Measurements from ENCODE around the gene DMAC2.
A peak's percentile ranks its signal among the peaks of the same experiment; 100 is the strongest.
"Not testable (repeated sequence)": the region's sequence is repeated elsewhere in the genome, so short reads cannot be mapped to it uniquely, and the experiment has no call there.

Gene DMAC2

DNA sequence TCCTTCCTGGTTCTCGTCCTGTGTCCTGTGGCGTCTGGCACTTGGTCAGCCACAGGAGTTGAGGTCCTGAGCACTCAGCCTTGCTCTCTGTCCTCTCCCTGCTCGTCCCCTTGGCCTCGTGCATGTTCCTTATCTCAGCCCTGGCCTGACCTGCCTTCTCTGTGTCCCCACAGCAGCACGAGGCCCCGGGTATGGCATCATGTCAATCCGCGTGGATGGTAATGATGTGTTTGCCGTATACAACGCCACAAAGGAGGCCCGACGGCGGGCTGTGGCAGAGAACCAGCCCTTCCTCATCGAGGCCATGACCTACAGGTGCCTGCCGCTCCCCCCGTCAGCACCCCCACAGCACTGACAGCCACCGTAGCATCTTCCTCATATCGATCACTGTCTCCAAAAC lies 17.3 kb downstream of the DMAC2 start:
- no peak for DNase-seq (ENCODE audit: low read depth)

DNA sequence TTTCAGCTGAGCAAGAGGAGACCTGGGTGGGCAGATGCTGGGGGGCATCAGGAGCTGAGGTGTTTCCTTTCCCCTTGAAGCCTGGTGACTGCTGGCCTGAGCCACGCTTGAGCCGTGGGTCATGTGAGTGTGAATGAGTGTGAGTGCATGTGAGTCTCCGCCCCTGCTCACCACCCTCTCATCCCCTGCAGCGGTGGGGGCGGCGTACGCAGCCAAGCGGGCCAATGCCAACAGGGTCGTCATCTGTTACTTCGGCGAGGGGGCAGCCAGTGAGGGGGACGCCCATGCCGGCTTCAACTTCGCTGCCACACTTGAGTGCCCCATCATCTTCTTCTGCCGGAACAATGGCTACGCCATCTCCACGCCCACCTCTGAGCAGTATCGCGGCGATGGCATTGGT lies 17.7 kb downstream of the DMAC2 start:
- no peak for DNase-seq (ENCODE audit: low read depth)

DNA sequence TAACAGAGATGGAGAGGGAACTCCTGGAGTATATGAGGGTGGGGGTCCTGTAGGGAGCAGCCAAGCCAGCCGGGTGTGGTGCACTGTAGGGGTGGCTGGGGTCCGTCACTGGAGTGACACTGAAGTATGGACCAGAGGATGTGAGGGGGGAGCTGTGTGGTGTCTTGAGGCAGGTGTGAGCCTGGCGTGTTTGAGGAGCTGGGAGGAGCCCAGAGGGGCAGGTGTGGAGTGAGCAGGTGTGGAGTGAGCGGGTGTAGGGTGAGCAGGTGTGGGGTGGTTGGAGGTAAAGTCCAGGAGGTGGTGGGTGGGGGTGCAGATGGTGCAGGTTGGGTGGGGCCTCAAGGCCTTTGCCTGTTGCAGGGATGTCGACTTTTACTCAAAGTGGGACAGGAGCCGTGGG lies 18.4 kb downstream of the DMAC2 start:
- DNase-seq (ENCODE audit: low read depth) = no peak

DNA sequence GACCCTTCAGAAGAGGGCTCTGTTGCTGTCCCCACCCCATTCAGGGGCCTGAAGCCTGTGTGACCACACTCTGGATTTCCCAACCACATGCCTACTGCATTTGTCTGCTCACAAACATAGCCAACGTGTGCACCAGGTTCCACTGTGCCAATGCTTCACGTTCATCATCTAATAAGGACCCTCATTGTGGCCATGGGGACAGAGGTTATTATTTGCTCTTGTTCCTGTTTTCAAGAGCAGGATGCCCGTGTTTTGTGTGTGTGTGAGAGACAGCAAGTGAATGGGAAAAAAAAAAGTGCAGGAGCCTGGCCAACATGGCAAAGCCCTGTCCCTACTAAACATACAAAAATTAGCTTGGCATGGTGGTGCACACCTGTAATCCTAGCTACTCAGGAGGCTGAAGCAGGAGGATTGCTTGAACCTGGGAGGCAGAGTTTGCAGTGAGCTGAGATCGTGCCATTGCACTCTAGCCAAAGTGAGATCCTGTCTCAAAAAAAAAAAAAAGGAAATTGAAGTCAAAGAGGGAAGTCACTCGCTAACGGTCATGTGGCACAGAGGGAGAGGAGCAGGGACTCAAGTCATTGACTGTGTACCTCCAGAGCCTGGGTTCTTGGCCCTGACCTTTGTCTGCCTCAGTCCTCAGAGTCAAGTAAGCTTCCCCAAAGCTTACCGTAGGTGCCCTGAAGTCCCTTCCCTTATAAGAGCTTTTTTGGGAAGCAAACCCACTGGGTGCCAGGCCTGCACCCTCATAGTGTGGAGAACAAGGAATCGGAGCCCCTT lies 19.4 kb downstream of the DMAC2 start:
- no peak for DNase-seq (ENCODE audit: low read depth)

DNA sequence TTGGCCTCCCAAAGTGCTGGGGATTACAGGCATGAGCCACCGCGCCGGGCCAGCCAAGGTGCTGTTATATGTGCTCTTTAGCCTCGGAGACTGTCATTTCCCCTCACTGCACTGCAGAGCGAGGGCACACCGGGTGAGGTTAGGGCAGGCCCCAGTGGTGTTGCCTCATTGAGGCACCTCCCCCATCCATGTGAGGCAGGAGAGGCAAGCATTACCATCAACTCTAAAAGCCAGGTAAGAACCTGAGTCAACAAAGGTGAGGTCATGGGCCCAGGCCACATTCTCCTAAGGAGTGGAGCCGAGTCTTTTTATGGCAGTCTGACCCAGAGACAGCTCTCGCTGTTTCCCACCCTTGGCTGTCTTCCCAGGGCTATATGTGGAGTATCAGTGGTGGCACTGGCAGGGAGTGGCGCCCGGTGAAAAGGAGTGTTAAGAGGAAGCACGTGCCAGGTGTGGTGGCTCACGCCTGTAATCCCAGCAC lies 23.5 kb downstream of the DMAC2 start:
- no peak for DNase-seq (ENCODE audit: low read depth)

DNA sequence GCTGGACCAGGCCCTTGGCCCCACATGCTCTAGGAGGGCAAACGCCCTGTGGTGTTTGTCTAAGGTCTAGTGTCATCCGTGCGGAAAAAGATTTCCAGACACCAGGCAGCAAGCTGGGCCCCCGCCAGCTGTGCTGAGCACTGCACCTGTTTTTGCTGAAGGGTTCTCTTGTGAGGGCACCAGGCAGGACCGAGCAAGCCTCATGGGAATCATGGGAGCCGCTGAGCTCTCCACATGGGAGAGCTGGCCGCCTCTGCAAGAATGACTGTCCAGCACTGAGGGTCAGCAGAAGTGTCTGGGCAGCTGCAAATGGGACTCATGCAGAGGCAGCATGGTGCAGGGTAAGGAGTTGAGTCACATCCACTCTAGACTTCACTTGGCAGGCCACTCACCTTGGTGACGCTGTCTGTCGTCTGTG lies 24.5 kb downstream of the DMAC2 start:
- DNase-seq (ENCODE audit: low read depth) = no peak

DNA sequence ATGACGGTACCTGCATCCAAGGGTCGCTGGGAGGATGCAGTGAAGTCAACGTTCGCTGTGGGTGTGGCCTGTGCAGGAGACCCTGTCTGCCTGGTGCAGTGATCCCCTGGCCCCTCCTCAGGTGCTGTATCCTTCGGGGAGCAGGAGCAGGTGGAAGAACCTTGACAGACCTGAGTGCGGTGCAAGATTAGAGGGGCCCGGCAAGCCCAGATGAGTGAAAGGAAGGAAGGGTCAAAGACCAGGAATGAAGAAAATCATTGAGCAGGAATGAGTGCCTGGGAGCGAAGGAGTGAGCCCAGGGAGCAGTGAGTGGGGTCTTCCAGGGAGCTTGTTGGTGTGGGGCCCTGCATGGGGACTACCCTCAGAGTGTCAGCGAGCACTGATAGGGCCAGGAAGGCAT lies 25.3 kb downstream of the DMAC2 start:
- no peak for DNase-seq (ENCODE audit: low read depth)

DNA sequence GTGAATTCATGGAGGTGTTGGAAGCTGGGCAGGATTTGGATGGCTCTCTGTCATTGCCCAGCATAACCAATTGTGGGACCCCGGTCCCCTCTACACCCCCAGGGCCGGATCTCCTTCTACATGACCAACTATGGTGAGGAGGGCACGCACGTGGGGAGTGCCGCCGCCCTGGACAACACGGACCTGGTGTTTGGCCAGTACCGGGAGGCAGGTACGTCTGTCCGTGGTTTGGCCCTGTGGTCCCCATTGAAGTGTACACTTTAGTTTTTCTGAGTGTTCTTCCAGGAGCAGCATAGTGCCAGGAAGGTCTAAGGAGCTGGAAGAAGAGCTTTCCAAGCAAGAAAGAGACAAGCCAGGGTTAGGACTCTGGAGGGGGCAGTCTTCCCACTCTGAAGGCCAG lies 25.8 kb downstream of the DMAC2 start:
- no peak for DNase-seq (ENCODE audit: low read depth)

DNA sequence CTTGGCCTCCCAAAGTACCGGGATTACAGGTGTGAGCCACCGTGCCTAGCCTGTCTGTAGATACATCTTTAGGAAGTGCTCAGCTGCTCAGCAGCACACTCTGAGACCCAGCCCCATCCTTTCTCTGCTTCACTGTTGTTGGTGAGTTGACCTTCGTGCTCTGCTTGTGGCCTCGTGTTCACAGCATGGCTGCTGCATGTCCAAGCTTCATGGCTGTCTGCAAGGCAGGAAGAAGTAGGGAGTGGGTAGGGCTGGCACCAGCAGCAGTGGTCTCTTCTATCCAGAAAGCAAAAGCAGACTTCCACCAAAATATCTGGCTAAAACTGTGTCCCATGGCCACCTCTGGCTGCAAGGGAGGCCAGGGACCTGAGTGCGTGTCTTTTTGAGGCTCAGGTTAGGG lies 26.8 kb downstream of the DMAC2 start:
- DNase-seq (ENCODE audit: low read depth) = no peak

DNA sequence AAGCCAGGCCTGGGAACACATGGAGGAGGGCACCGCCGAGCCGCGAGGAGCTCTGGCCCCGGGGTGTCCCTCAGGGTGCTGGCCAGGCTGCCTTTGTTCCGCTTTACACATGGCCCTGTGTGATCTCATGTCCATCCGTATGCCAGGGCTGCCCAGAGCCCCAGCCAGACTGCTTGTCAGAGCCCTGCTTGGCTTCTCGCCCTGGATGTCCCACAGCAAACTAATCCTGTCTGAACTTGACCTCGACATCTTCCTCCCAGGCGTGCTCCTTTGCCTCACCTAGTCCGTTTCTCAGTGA lies 27.8 kb downstream of the DMAC2 start:
- DNase-seq (ENCODE audit: low read depth) = no peak

DNA sequence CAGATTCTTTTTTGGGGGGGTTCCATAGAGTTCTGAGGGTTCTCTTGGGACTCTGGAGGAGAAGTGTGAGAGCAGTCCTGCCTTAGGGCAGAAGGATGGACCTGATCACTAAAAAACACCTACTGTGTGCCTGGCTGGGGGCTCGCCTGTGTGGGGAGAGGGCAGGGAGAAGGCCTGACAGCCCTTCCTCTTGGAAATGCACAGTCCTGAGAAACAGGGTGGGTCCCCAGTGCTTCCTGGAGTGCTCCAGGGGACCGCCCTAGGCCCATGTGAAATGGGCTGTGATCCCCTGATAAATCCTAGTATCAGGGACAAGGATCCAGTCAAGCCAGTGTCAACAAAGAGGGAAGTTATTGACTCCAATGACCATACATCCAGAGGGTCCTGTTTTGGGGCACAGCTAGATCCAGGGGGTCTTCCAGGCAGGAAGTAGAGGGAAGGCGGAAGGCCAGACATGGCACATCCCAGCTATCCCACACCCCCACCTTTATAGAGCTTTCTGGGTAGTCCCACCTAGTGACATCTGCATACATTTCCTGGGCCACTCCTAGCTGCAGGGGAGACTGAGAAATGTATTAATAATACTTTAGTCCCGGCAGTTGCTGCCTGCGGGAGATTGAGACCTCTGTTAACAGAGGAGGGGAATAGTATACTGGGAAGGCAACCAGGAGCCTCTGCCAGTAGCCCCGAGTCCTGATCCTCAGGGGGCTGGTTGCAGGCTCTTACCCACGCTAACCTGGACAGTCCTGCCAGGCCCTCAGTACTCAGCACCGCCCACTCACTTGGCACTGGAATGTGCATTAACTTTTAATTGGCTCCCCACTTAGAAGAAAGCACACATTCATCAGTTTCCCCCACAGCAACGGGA lies 28.4 kb downstream of the DMAC2 start:
- DNase-seq (ENCODE audit: low read depth) = no peak

DNA sequence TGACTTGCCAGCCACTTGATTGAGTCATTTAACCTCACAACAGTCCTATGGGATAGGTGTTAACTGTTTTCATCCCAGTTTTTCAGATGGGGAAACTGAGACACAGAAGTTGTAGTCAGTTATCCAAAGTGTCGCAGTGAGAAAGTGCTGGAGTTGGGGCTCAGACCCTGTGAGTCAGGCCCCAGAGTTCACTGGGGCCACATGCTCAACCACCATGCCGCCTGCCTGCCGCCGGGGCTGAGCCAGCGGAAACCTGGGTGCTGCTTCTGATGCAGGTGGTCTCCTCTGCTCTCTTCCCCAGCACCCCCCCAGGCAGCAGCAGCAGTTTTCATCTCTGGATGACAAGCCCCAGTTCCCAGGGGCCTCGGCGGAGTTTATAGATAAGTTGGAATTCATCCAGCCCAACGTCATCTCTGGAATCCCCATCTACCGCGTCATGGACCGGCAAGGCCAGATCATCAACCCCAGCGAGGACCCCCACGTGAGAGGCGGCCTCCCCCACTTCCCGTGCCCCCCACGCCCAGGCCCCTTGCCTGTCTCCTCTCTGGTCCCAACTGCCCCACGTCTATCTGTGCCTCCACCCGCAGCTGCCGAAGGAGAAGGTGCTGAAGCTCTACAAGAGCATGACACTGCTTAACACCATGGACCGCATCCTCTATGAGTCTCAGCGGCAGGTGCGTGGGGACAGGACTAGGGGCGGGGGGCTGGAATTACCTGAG lies 29.2 kb downstream of the DMAC2 start:
- DNase-seq (ENCODE audit: low read depth) = no peak

DNA sequence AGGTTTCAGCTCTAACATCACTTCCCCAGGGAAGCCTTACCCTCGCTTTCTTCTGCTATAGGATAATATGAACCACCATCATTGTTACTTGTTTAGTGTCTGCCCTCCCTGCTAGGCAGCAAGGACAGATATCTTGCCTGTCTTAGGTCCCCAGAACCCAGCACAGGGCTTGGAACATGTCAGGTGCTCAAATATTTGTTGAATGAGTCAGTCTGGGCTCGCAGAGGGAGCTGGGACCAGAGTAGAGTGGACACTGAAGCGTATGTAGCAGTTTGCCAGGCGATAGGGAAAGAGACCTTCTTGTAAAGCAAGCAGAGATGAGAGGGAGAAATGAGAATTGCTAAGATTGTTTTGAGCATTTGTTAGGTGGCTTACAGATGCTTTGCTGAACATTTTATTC lies 30.4 kb downstream of the DMAC2 start:
- peak; percentile 35 for DNase-seq (ENCODE audit: low read depth)

DNA sequence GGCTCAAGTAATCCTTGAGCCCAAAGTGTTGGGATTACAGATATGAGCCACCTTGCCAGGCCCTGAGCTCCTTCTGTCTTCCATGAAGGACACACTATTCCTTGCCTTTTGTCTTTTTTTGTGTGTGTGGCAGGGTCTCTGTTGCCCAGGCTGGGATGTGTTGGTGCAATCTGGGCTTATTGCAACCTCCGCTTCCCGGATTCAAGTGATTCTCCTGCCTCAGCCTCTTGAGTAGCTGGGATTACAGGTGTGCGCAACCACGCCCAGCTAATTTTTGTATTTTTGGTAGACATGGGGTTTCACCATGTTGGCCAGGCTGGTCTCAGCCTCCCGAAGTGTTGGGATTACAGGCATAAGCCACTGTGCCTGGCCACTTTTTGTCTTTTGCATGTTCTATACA lies 30.9 kb downstream of the DMAC2 start:
- DNase-seq (ENCODE audit: low read depth) = not testable (repeated sequence)

DNA sequence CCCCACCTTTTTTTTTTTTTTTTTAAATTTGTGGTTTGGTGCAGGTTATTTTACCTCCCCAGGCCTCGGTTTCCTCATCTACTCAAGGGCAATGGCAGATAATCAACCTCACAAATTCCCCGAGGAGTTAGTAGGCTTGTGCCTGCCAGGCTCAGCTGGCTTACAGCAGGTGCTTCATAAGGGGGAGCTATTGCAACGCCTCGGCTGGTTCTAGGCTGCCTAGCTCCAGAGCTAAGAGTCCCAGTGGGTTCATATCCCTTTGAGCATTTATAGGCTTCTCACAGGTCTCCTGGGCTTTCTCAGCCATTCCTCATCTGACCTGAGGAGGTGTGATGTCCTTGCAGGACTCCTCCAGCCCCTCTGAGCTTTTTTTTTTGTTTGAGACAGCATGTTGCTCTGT lies 31.5 kb downstream of the DMAC2 start:
- DNase-seq (ENCODE audit: low read depth) = no peak

DNA sequence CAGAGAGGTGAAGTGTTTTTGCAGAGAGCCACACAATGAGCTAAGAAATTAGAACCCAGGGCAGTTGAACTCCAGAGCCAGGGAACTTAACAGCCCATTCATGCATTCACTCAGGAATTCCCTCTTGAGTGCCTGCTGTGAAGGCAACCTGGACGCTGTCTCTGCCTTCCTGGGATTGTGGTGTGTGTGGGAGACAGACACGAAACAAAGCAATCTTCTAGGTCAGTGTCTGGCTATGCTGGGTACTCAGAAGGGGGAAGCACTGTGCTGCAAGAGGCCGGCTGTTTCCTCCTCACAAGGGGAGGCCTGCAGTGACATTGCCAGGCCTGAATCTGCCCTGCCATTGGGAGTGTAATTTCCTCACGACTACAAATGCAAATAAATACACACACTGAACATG lies 32.4 kb downstream of the DMAC2 start:
- peak; percentile 64 for DNase-seq (ENCODE audit: low read depth)

DNA sequence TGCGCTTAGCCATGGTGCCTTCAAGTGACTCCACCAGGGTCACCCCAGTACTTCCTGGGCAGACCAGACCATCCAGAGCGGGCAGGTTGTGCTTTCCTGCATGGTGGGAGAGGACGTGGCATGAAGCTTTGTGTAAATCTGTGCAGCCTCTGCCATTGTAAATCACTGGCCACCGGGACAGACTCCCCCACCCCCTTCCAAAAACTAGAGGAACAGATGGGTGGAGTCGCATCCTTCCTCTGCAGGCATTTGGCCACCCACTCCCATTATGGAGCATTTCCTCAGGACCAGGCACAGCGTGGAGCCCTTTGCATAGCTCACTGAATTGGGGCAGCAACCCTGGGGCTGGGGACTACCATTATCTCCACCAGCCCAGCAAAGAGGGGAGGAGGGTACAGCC lies 33.9 kb downstream of the DMAC2 start:
- no peak for DNase-seq (ENCODE audit: low read depth)

DNA sequence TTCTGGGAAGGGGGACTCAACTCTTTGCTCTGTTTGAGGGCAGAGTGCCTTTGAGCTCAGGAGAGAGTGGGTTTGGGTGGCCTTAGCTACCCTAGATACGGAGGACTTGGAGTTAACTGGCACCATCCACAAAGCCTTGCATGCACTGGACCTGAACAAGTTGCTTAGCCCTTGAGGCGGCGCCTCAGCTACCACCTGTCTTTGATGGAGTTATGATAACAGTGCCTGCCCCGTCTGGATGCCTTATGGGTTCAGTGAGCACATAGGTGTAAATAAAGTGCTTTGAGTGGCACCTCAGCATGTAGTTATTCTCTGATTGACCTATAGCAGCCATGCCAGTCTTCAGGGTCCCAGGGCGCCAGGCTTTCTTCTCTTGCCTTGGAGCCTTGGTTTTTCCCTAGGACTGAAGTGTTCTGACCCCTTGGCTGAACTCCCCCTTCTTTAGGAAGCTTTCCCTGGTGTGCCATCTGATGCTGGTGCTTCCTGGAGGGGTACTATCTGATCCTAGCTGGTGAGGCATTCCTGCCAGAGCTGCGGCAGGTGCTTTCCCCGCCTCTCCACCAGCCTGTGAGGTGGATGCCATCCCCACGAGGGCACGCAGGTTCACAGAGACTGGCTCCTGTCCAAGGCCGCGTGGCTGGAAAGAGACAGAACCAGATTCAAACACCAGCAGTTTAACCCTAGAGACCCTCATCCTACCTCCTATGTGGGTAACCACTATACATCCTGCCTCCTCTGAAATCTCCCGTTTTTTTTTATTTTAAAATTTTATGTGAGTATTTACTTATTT lies 36.3 kb downstream of the DMAC2 start:
- DNase-seq (ENCODE audit: low read depth) = no peak

DNA sequence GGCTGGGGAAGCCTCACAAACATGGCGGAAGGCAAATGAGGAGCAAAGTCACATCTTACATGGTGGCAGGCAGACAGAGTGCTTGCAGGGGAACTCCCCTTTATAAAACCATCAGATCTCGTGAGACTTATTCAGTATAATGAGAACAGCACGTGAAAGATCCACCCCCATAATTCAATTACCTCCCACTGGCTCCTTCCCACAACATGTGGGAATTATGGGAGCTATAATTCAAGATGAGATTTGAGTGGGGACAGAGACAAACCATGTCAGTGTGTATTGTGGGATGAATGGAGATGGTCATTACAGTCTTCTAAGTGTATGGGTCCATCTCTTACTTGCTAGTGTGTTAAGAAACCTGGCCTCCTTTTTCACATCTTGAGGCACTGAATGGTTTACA lies 37.7 kb downstream of the DMAC2 start:
- DNase-seq (ENCODE audit: low read depth) = no peak

DNA sequence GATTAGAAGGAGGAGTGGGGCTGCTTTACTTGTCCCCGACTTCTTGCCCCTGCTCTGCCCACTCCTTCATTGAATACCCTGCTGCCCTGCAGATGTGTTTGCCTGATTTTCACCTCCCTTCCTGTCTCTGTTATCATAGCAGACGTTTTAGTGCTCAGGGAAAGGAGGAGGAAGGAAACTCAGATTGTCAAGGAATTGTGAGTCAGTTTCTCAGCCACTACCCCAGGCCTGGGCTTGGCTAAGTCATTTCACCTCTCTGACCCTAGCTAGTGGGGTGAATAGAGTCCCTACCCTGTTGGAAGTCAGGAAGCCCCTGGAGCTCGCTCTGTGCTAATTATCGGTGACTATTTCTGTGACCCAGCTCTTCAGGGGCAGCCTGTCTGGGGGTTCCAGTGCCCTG lies 38.2 kb downstream of the DMAC2 start:
- DNase-seq (ENCODE audit: low read depth) = no peak

DNA sequence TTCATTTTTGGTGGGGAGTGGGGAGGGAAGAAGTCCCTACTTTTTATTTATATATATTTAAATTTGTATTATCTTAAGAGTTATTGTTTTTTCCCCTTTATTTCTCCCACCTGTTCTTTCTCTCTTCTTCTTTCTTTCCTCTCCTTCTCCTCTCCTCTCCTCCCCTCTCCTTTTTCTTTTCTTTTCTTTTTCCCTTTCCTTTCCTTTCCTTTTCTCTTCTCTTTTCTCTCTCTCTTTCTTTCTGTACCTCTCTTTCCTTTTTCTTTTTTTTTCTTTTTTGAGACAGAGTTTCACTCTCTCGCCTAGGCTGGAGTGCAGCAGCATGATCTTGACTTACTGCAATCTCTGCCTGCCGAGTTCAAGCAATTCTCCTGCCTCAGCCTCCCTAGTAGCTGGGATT lies 40.2 kb downstream of the DMAC2 start:
- DNase-seq (ENCODE audit: low read depth) = no peak

DNA sequence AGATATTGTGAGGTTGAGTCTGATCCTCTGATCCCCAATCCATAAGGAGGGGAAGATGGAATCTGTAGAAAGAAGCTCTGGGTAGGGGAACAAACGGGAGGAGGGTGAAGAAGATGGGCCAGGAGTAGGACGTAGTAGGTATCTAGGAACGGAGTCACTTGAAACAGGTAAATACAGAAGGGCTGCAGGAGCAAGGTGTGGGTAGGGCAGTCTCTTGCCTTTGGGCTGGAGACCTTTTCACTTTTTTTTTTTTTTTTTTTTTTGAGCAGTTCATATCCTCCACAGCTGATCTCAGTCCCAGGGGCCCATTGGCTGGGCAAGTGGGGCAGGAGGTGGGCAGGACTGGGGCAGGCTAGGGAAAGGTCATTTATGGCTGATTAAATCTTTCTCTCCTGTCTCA lies 40.6 kb downstream of the DMAC2 start:
- no peak for DNase-seq (ENCODE audit: low read depth)

Data from non-pigmented ciliary epithelial cell (primary cell).